ENCODE results near the gene GUCY1A2. TPM values are rescaled to one million over a fixed set of nuclear protein-coding genes. Genes with fewer than 3 reads are reported as not detected.

GUCY1A2 gene
- total RNA-seq, 2 donors from 2014 or later, result 1.7 to 7.2 TPM

- no peak for TF ChIP-seq CTCF (IDR thresholded peaks at IDR 0.05)
- Histone ChIP-seq H3K36me3 (no peaks in the 10 kb centered on the region), H3K27ac (no peak overlapping the region), H3K27me3 (no peaks in the 10 kb centered on the region), H3K9me3 (no peaks in the 10 kb centered on the region), H3K4me3 (no peak overlapping the region), H3K4me1 (peaks cover 0 to 16% of the 10 kb centered on the region in 2 donors)
- no peak for DNase-seq (ENCODE audit: low spot score)
Observed at GRCh38 chr11:107020594-107020993, 2.3 kb upstream of the GUCY1A2 start.

- H3K27me3 ChIP-seq, result no peaks in the 10 kb centered on the region
Observed at GRCh38 chr11:107018902-107019493, 722 bp upstream of the GUCY1A2 start.

GRCh38 chr11:107017433-107018218 lies 650 bp downstream of the GUCY1A2 start:
- no peaks in the 10 kb centered on the region for H3K27me3 ChIP-seq
- no peaks in the 10 kb centered on the region for H3K36me3 ChIP-seq
- peak overlapping the region; percentile 37 to 54 for H3K4me3 ChIP-seq
- peak; percentile 57 to 73 for TF ChIP-seq CTCF (IDR thresholded peaks at IDR 0.05)
- no peak for DNase-seq (ENCODE audit: low spot score)
- no peaks in the 10 kb centered on the region for H3K9me3 ChIP-seq
- H3K27ac ChIP-seq, result peak overlapping the region; percentile 31 to 45
- H3K4me1 ChIP-seq, result peaks cover 0 to 16% of the 10 kb centered on the region in 2 donors

More at GRCh38 chr11:107018902-107019493, 722 bp upstream of the GUCY1A2 start:
- Histone ChIP-seq H3K4me3 (peak overlapping the region; percentile 37 to 54), H3K9me3 (no peaks in the 10 kb centered on the region), H3K36me3 (no peaks in the 10 kb centered on the region), H3K4me1 (peaks cover 0 to 16% of the 10 kb centered on the region in 2 donors), H3K27ac (peak overlapping the region; percentile 19 to 26)
- no peak for TF ChIP-seq CTCF (IDR thresholded peaks at IDR 0.05)
- DNase-seq (ENCODE audit: low spot score), result peak; percentile 73

GRCh38 chr11:107017104-107017432 lies 1.2 kb downstream of the GUCY1A2 start:
- Histone ChIP-seq H3K36me3 (no peaks in the 10 kb centered on the region), H3K4me1 (peaks cover 0 to 16% of the 10 kb centered on the region in 2 donors), H3K9me3 (no peaks in the 10 kb centered on the region), H3K27ac (peak overlapping the region in 1 of 2 donors; percentile 45), H3K27me3 (no peaks in the 10 kb centered on the region), H3K4me3 (peak overlapping the region in 1 of 2 donors; percentile 54)
- no peak for TF ChIP-seq CTCF (IDR thresholded peaks at IDR 0.05)
- no peak for DNase-seq (ENCODE audit: low spot score)

- H3K4me3 ChIP-seq, result no peak overlapping the region
- no peak for DNase-seq (ENCODE audit: low spot score)
- H3K27me3 ChIP-seq, result no peaks in the 10 kb centered on the region
Observed at GRCh38 chr11:107014871-107015270, 3.4 kb downstream of the GUCY1A2 start.

More at GRCh38 chr11:107014871-107015270, 3.4 kb downstream of the GUCY1A2 start:
- Histone ChIP-seq H3K4me1 (peaks cover 0 to 16% of the 10 kb centered on the region in 2 donors), H3K9me3 (peaks cover 0 to 4% of the 10 kb centered on the region in 2 donors), H3K27ac (no peak overlapping the region), H3K36me3 (no peaks in the 10 kb centered on the region)
- no peak for TF ChIP-seq CTCF (IDR thresholded peaks at IDR 0.05)

Measured in right atrium auricular region (tissue), 2 donors.